HepG2 (cell line): ENCODE data around the gene STX8.

Source experiments
- ASH2L ChIP-seq: fragments of 300-600, 200-600 bp; sonication (generic); IDR thresholded peaks from 2 replicates; pipeline ENCODE4 v1.7.0; 2017; ENCODE audit warnings: low read depth, mild to moderate bottlenecking, moderate library complexity, mixed read lengths, low read length; ENCODE audit not compliant: insufficient read length
- HDAC6 ChIP-seq: fragments of 200-600 bp; sonication (generic); IDR thresholded peaks from 2 replicates; pipeline ENCODE4 v1.7.0; 2017; ENCODE audit warnings: mild to moderate bottlenecking, antibody characterized with exemption, low read length, low read depth
- KDM5A ChIP-seq: fragments of 200-600 bp; sonication (generic); IDR thresholded peaks from 2 replicates; pipeline ENCODE4 v1.7.0; 2018; ENCODE audit warnings: antibody characterized with exemption, mild to moderate bottlenecking, low read length, borderline replicate concordance
- ZFX ChIP-seq: sonication (generic); formaldehyde crosslinking; IDR thresholded peaks from 2 replicates; pipeline ENCODE4 v1.4.0; 2020; ENCODE audit warnings: mild to moderate bottlenecking, low read depth, missing genetic modification reagents, moderate library complexity
- ZMAT3 ChIP-seq: sonication (generic); formaldehyde crosslinking; conservative IDR thresholded peaks from 2 replicates; pipeline ENCODE4 v1.7.0; 2021; ENCODE audit warnings: missing genetic modification reagents
- TF ChIP-seq, protein P1 (sequence below): sonication (generic); formaldehyde crosslinking; IDR thresholded peaks from 2 replicates; pipeline ENCODE4 v1.5.0; 2020; ENCODE audit warnings: mild to moderate bottlenecking, missing genetic modification reagents, moderate library complexity
- TF ChIP-seq, protein P2 (sequence below): sonication (generic); formaldehyde crosslinking; IDR thresholded peaks from 2 replicates; pipeline ENCODE4 v1.4.0; 2020; ENCODE audit warnings: low read depth, missing genetic modification reagents
- TF ChIP-seq, protein P3 (sequence below): IDR thresholded peaks from 2 replicates; pipeline ENCODE4 v1.6.1; 2016

DNA sequence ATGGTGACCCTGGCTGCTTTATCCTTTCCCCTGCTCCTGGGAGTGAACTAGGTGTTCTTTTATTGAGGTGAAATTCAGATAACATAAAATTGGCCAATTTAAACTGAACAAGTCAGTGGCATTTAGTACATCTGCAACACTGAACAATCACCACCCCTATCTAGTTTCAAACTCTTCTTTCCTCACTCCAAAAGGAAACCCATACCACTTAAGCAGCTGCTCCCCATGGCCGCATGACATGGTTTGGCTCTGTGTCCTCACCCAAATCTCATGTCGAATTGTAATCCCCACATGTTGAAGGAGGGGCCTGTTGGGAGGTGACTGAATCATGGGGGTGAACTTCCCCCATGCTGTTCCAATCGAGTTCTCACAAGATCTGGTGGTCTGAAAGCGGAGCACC lies 154.1 kb downstream of the STX8 start:
- no peak for TF ChIP-seq ZMAT3
- TF ChIP-seq KDM5A, result no peak
- TF ChIP-seq, protein P1, sequence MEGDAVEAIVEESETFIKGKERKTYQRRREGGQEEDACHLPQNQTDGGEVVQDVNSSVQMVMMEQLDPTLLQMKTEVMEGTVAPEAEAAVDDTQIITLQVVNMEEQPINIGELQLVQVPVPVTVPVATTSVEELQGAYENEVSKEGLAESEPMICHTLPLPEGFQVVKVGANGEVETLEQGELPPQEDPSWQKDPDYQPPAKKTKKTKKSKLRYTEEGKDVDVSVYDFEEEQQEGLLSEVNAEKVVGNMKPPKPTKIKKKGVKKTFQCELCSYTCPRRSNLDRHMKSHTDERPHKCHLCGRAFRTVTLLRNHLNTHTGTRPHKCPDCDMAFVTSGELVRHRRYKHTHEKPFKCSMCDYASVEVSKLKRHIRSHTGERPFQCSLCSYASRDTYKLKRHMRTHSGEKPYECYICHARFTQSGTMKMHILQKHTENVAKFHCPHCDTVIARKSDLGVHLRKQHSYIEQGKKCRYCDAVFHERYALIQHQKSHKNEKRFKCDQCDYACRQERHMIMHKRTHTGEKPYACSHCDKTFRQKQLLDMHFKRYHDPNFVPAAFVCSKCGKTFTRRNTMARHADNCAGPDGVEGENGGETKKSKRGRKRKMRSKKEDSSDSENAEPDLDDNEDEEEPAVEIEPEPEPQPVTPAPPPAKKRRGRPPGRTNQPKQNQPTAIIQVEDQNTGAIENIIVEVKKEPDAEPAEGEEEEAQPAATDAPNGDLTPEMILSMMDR (CRISPR knock-in tag), result no peak
- TF ChIP-seq ZFX (CRISPR knock-in tag), result no peak
- TF ChIP-seq, protein P2, sequence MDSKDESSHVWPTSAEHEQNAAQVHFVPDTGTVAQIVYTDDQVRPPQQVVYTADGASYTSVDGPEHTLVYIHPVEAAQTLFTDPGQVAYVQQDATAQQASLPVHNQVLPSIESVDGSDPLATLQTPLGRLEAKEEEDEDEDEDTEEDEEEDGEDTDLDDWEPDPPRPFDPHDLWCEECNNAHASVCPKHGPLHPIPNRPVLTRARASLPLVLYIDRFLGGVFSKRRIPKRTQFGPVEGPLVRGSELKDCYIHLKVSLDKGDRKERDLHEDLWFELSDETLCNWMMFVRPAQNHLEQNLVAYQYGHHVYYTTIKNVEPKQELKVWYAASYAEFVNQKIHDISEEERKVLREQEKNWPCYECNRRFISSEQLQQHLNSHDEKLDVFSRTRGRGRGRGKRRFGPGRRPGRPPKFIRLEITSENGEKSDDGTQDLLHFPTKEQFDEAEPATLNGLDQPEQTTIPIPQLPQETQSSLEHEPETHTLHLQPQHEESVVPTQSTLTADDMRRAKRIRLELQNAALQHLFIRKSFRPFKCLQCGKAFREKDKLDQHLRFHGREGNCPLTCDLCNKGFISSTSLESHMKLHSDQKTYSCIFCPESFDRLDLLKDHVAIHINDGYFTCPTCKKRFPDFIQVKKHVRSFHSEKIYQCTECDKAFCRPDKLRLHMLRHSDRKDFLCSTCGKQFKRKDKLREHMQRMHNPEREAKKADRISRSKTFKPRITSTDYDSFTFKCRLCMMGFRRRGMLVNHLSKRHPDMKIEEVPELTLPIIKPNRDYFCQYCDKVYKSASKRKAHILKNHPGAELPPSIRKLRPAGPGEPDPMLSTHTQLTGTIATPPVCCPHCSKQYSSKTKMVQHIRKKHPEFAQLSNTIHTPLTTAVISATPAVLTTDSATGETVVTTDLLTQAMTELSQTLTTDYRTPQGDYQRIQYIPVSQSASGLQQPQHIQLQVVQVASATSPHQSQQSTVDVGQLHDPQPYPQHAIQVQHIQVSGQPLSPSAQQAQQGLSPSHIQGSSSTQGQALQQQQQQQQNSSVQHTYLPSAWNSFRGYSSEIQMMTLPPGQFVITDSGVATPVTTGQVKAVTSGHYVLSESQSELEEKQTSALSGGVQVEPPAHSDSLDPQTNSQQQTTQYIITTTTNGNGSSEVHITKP (CRISPR knock-in tag), result no peak
- TF ChIP-seq HDAC6, result no peak
- no peak for TF ChIP-seq ASH2L
- TF ChIP-seq, protein P3, sequence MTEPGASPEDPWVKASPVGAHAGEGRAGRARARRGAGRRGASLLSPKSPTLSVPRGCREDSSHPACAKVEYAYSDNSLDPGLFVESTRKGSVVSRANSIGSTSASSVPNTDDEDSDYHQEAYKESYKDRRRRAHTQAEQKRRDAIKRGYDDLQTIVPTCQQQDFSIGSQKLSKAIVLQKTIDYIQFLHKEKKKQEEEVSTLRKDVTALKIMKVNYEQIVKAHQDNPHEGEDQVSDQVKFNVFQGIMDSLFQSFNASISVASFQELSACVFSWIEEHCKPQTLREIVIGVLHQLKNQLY, result no peak
